Measurements from ENCODE around the gene PVALB.
A peak's percentile ranks its signal among the peaks of the same experiment; 100 is the strongest.

Gene PVALB

GRCh38 chr22:36833073-36833472 lies 16.2 kb upstream of the PVALB start:
- no peak overlapping the region for H3K4me3 ChIP-seq (replicated peaks; ENCODE audit: insufficient read depth, low read length)
- no peak overlapping the region for H3K27ac ChIP-seq (replicated peaks)
- peak in 1 of 2 experiments; percentile 75 for DNase-seq (ENCODE audit: low read depth in 1 of 2, low spot score in 1 of 2)
- no peaks in the 10 kb centered on the region for H3K27me3 ChIP-seq (ENCODE audit: insufficient read depth, poor library complexity, severe bottlenecking)
- TF ChIP-seq SPI1 (IDR thresholded peaks at IDR 0.05; ENCODE audit: borderline replicate concordance, low read depth) (peak; percentile 63; the same call in 1 of the 2 replicates), CTCF (IDR thresholded peaks at IDR 0.05; ENCODE audit: insufficient read depth, low read length) (no peak), REST (IDR thresholded peaks at IDR 0.05; ENCODE audit: insufficient replicate concordance, low read depth) (no peak), GABPA (IDR thresholded peaks at IDR 0.05; ENCODE audit: low read depth) (no peak)

GRCh38 chr22:36831717-36832116 lies 14.9 kb upstream of the PVALB start:
- no peak for DNase-seq (ENCODE audit: low read depth in 1 of 2, low spot score in 1 of 2)
- Histone ChIP-seq H3K27me3 (ENCODE audit: insufficient read depth, poor library complexity, severe bottlenecking) (no peaks in the 10 kb centered on the region), H3K27ac (replicated peaks) (no peak overlapping the region), H3K4me3 (replicated peaks; ENCODE audit: insufficient read depth, low read length) (no peak overlapping the region)
- TF ChIP-seq POLR2AphosphoS5 (IDR thresholded peaks at IDR 0.05; ENCODE audit: low read depth): no peak
- TF ChIP-seq GABPA (IDR thresholded peaks at IDR 0.05; ENCODE audit: low read depth): no peak
- TF ChIP-seq SPI1 (IDR thresholded peaks at IDR 0.05; ENCODE audit: borderline replicate concordance, low read depth): no peak
- no peak for TF ChIP-seq REST (IDR thresholded peaks at IDR 0.05; ENCODE audit: insufficient replicate concordance, low read depth)
- no peak for TF ChIP-seq CTCF (IDR thresholded peaks at IDR 0.05; ENCODE audit: insufficient read depth, low read length)

GRCh38 chr22:36831206-36831605 lies 14.4 kb upstream of the PVALB start:
- TF ChIP-seq CTCF (IDR thresholded peaks at IDR 0.05; ENCODE audit: insufficient read depth, low read length): no peak
- TF ChIP-seq GABPA (IDR thresholded peaks at IDR 0.05; ENCODE audit: low read depth): no peak
- TF ChIP-seq POLR2AphosphoS5 (IDR thresholded peaks at IDR 0.05; ENCODE audit: low read depth): no peak
- no peak for DNase-seq (ENCODE audit: low read depth in 1 of 2, low spot score in 1 of 2)
- no peak overlapping the region for H3K4me3 ChIP-seq (replicated peaks; ENCODE audit: insufficient read depth, low read length)
- H3K27ac ChIP-seq (replicated peaks): no peak overlapping the region
- no peaks in the 10 kb centered on the region for H3K27me3 ChIP-seq (ENCODE audit: insufficient read depth, poor library complexity, severe bottlenecking)

- no peak for TF ChIP-seq CTCF (IDR thresholded peaks at IDR 0.05; ENCODE audit: insufficient read depth, low read length)
- TF ChIP-seq SPI1 (IDR thresholded peaks at IDR 0.05; ENCODE audit: borderline replicate concordance, low read depth): no peak
- no peak for TF ChIP-seq REST (IDR thresholded peaks at IDR 0.05; ENCODE audit: insufficient replicate concordance, low read depth)
- no peak for TF ChIP-seq POLR2AphosphoS5 (IDR thresholded peaks at IDR 0.05; ENCODE audit: low read depth)
- no peak for TF ChIP-seq GABPA (IDR thresholded peaks at IDR 0.05; ENCODE audit: low read depth)
- H3K4me3 ChIP-seq (replicated peaks; ENCODE audit: insufficient read depth, low read length): no peak overlapping the region
- no peaks in the 10 kb centered on the region for H3K27me3 ChIP-seq (ENCODE audit: insufficient read depth, poor library complexity, severe bottlenecking)
Observed at GRCh38 chr22:36830601-36831000, 13.8 kb upstream of the PVALB start.

More at GRCh38 chr22:36830601-36831000, 13.8 kb upstream of the PVALB start:
- H3K27ac ChIP-seq (replicated peaks): no peak overlapping the region
- DNase-seq (ENCODE audit: low read depth in 1 of 2, low spot score in 1 of 2): no peak

Data from HL-60 (cell line).